ENCODE data around the gene SH3BP1.
A peak's percentile ranks its signal among the peaks of the same experiment; 100 is the strongest.
"Not testable (repeated sequence)": the region's sequence is repeated elsewhere in the genome, so short reads cannot be mapped to it uniquely, and the experiment has no call there.

SH3BP1 gene

DNA sequence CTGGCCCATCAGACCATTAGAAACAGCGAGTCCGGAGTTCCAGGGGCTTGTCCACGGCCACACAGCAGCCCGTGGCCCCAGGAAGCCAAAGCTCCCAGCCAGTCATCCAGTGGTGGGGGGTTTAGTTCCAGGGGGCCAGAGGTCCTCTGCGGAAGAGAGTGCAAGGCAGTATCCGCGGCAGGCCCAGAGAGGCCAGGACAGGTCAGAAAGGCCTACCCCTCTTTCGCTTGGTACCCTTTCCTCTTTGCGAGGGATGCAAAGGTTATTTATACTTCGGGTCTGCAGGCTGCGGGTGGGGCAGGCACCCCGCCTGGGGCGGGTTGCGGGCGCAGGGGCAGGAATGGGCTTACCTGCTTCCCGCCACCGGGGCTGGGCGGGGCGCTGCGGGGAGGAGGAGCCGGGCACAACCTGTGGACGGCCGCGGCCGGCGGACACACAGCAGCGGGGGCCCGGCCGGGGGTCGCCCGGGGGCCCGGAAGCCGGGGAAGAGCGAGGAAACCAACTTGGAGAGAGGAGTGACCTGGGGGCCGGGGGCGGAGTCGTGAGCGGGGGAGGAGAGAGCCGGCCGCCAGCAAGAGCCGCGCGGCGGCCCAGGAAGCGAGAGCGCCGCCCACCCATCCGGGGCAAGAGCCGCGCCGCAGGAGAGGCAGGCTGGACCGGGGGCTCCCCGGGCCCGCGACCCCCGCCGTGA is at the start of gene SH3BP1:
TSS of gene SH3BP1 (plus strand) at position 600 of the 691 bp plus-strand sequence. CDS start 119 bp downstream, outside the sequence.
- no peak for DNase-seq

GRCh38 chr22:37591081-37591480 is 48.4 kb upstream of the SH3BP1 start:
- not testable (repeated sequence) for DNase-seq

GRCh38 chr22:37591823-37592404 is 47.6 kb upstream of the SH3BP1 start:
- no peak for DNase-seq

DNA sequence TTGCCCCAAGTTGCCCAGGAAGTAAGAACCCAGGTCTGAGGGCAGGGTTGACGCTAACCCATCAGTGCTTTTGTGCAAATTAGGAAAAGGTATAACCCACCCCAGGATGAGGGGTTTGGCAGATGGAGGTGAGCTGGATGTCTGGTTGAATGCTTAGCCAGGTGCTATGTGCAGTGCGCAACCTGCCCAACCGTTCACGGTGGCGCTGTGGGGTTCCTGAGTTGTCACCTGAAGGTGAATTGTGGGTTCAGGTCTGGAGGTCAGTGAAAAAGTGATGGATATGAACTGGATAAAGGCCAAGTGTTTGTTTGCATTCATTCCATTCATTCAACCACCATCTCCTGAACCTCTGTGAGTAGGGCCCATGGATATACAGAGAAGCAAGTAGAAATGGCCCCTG is 45.2 kb upstream of the SH3BP1 start:
- no peak for DNase-seq

GRCh38 chr22:37599153-37599552 is 40.3 kb upstream of the SH3BP1 start:
- no peak for DNase-seq

DNA sequence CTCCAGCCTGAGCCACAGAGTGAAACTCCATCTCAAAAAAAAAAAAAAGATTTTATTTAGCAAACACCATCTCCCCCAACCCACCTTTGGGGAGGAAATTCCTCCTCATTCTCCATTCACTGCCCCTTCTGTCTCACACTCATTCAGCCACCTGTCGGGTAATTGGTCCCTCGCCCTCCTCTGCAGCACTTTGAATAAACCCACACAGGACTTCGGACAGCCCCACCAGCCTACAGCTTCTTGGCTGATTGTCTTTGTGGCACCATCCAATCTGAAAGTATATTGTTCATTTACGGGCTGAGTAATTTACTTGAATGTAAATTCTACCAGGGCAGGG is 38.3 kb upstream of the SH3BP1 start:
- DNase-seq, result no peak

GRCh38 chr22:37601540-37602442 is 37.7 kb upstream of the SH3BP1 start:
- peak; percentile 7 for DNase-seq

- not testable (repeated sequence) for DNase-seq
These were observed 36.8 kb upstream of the SH3BP1 start for GRCh38 chr22:37602546-37603277.

- no peak for DNase-seq
These were observed 35.4 kb upstream of the SH3BP1 start for GRCh38 chr22:37604074-37604473.

GRCh38 chr22:37604875-37605274 is 34.6 kb upstream of the SH3BP1 start:
- DNase-seq, result no peak

- peak; percentile 74 for DNase-seq
These were observed 32.2 kb upstream of the SH3BP1 start for GRCh38 chr22:37607010-37607934.

GRCh38 chr22:37607935-37608476 is 31.5 kb upstream of the SH3BP1 start:
- no peak for DNase-seq

DNA sequence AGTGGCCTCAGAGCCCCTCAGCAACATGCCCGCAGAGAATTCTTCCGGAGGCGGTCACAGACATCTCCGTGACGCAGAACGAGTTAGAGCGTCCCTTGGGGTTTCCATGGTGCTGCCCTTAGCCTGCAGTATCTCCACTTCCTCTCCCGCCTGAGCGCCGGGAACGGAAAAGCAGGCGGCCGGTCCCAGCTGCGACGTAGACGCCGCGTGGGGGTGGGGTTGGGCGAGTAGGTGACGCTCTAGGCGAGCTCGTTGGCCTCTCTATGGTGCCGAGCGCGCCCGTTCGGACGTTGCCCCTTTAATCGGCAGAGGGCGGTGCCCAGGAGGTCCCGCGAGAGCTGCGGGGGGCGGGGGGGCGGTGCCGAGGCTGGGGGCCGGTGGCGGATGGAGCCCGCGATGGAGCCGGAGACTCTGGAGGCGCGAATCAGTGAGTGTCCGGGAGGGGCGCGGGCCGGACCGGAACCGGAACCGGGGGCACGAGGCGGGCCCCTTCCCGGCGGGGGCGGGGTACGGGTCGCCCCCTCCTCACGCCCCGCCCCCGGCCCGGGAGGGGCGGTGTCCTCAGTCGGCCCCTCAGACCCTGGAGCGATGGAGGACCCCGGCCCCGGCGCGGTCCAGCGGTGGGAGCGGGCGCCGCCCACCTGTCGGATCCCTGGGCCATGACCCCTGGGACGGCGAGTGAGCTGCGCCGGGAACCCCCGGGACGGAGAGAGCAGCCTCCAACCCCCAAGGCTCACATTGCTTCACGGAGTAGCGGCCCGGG is 30.8 kb upstream of the SH3BP1 start, which contains the start of gene GGA1:
TSS of gene GGA1 (plus strand) at position 358 of the 763 bp plus-strand sequence. CDS start at position 385, 27 bp downstream.
- DNase-seq, result peak; percentile 98

- DNase-seq, result peak; percentile 35
These were observed 30.0 kb upstream of the SH3BP1 start for GRCh38 chr22:37609240-37610152.

DNA sequence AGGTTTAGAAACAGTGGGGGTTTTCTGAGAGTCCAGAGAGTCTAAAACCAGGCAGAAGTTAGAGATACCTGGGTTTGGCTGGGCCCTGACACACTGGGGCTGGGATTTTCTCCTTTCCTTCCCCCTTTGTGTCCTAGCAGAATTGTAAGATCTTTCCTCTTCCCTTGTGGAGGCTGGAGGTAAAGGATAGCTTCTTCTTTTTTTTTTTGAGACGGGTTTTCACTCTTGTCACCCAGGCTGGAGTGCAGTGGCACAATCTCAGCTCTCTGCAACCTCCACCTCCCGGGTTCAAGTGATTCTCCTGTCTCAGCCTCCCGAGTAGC is 29.4 kb upstream of the SH3BP1 start:
- not testable (repeated sequence) for DNase-seq

GRCh38 chr22:37610480-37611129 is 28.9 kb upstream of the SH3BP1 start:
- DNase-seq, result no peak

DNA sequence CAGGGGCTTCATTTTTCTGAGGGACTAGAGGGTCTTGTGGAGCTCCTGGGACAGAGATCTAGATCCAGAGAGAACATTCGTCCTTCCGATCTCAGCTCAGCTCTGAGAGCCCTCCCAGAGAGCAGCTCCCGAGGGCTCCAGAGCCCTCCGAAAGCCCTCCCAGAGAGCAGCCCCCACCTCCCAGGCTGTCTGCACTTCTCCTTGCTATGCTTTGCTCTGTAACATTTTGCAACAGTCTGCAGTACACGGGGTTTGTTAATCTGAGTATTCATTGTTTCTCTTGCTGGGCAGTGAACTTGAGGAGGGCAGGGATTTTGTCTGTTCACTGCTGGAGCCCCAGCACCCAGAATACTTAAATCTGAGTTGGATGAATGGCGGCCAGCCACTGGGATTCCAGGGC is 28.3 kb upstream of the SH3BP1 start:
- DNase-seq, result no peak

DNA sequence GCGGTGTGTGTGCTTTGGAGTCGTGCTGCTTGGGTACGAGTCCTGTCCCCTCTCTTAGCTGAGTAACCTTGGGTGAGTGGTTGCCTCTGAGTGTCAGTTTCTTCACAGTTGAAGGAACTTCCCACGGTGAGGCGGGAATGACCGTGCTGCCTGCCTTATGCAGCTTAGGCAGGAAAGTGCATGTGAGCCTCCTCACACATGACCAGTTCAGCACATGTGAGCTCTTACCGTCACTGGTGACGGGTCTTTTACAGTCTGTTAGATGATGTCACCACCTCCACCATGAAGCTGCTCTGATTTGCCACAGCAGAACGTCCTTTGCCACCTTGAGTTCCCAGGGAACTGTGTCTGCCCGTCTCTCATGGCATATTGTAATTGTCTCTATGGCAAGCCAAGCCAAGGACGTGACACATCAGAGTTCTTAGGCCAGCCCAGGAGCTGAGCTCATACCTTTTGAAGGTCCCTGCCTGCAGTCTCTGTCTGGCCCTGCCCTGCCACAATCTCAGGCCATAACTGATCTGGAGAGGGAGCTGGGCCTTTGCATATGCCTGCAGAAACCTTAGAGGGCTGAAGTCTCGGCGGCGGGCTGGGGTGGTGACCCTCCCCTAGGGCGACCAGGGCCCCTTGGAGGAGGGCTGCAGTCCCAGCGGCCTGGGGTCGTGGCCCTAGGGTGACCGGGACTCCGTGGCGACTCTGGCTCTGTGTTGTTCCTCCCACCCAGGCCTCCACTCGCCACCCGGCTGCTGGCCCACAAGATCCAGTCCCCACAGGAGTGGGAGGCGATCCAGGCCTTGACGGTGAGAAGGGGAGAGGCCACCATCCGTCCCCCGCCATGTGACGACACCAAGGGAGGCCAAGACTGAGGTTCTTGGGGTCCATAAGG is 23.0 kb upstream of the SH3BP1 start:
- DNase-seq, result no peak
